ENCODE measurements around the gene TNF.
A peak's percentile ranks its signal among the peaks of the same experiment; 100 is the strongest.

TNF gene

GRCh38 chr6:31597006-31597405 lies 21.6 kb downstream of the TNF start:
- H3K4me3 ChIP-seq (ENCODE audit: low read depth, low read length): no peak overlapping the region
- TF ChIP-seq MAX (IDR thresholded peaks at IDR 0.05; ENCODE audit: low read depth, low read length): peak; percentile 92
- no peak for TF ChIP-seq POLR2A (IDR thresholded peaks at IDR 0.05; ENCODE audit: extremely low read depth, insufficient read length)
- TF ChIP-seq, protein P1, sequence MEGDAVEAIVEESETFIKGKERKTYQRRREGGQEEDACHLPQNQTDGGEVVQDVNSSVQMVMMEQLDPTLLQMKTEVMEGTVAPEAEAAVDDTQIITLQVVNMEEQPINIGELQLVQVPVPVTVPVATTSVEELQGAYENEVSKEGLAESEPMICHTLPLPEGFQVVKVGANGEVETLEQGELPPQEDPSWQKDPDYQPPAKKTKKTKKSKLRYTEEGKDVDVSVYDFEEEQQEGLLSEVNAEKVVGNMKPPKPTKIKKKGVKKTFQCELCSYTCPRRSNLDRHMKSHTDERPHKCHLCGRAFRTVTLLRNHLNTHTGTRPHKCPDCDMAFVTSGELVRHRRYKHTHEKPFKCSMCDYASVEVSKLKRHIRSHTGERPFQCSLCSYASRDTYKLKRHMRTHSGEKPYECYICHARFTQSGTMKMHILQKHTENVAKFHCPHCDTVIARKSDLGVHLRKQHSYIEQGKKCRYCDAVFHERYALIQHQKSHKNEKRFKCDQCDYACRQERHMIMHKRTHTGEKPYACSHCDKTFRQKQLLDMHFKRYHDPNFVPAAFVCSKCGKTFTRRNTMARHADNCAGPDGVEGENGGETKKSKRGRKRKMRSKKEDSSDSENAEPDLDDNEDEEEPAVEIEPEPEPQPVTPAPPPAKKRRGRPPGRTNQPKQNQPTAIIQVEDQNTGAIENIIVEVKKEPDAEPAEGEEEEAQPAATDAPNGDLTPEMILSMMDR (IDR thresholded peaks at IDR 0.05; ENCODE audit: low read depth, low read length): peak; percentile 41
- TF ChIP-seq MYC (IDR thresholded peaks at IDR 0.05; ENCODE audit: low read depth, low read length): peak; percentile 92
- peak; percentile 86 for DNase-seq (ENCODE audit: low read depth)

GRCh38 chr6:31607317-31607716 lies 32.0 kb downstream of the TNF start:
- TF ChIP-seq MAX (IDR thresholded peaks at IDR 0.05; ENCODE audit: low read depth, low read length): no peak
- TF ChIP-seq, protein P1 (IDR thresholded peaks at IDR 0.05; ENCODE audit: low read depth, low read length): no peak
- no peak for TF ChIP-seq MYC (IDR thresholded peaks at IDR 0.05; ENCODE audit: low read depth, low read length)
- no peak for TF ChIP-seq POLR2A (IDR thresholded peaks at IDR 0.05; ENCODE audit: extremely low read depth, insufficient read length)
- no peak overlapping the region for H3K4me3 ChIP-seq (ENCODE audit: low read depth, low read length)

DNA sequence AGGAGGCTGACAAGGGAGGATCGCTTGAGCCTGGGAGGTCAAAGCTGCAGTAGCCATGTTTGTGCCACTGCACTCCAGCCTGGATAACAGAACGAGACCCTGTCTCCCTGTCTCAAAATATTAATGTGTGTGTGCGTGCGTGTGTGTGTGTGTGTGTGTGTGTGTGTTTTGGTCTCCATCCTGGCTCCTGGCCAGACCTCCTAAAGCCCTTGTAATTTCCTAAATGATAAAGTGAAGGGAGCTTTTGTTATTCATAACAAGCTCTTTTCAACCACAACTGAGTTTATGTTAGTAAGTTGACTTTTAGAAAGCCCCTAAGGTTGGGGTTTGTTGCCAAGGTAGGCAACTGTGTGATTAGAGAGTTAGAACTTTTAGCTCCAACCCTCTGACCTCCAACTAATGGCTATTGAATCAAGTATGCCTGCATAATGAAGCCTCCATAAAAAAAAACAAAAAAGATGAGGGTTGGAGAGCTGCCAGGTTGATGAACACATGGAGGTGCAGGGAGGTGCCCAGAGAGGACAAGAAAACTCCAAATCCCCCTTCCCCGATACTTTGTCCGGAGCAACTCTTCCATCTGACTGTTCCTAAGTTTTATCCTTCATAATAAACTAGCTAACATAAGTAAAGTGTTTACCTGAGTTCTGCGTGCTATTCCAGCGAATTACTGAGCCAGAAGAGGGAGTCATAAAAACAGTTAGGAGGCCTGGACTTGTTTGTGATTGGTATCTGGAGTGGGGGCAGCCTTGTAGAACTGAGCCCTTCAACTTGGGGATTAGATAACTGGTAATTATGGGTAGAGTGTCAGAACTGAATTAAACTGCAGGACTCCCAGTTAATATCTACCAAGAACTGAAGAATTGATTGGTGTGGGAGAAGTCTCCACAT lies 34.4 kb downstream of the TNF start:
- TF ChIP-seq, protein P1 (IDR thresholded peaks at IDR 0.05; ENCODE audit: low read depth, low read length): no peak
- TF ChIP-seq POLR2A (IDR thresholded peaks at IDR 0.05; ENCODE audit: extremely low read depth, insufficient read length) (no peak), MYC (IDR thresholded peaks at IDR 0.05; ENCODE audit: low read depth, low read length) (no peak), MAX (IDR thresholded peaks at IDR 0.05; ENCODE audit: low read depth, low read length) (no peak)
- H3K4me3 ChIP-seq (ENCODE audit: low read depth, low read length): no peak overlapping the region
- no peak for DNase-seq (ENCODE audit: low read depth)

More at GRCh38 chr6:31607317-31607716, 32.0 kb downstream of the TNF start:
- no peak for DNase-seq (ENCODE audit: low read depth)

DNA sequence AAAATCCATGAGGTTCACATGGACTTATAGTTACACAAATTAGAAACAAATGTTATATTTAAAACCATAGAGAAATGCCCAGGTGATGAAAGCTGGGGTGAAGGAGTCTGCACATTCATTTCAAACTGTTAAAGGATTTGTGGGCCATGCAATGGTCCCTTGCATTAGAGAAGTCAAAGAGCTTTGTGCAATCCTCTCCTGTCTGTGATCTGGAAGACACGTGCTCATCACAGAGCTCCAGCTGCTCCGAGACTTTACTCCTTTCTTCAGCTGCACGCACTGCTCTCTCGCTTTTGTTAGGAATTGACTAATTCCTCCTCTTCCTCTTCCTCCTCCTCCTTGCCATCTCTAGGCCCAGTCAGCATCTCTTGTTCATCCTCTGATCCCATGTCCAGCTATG lies 35.6 kb downstream of the TNF start:
- no peak for TF ChIP-seq MAX (IDR thresholded peaks at IDR 0.05; ENCODE audit: low read depth, low read length)
- TF ChIP-seq MYC (IDR thresholded peaks at IDR 0.05; ENCODE audit: low read depth, low read length): no peak
- no peak for TF ChIP-seq POLR2A (IDR thresholded peaks at IDR 0.05; ENCODE audit: extremely low read depth, insufficient read length)
- DNase-seq (ENCODE audit: low read depth): no peak
- H3K4me3 ChIP-seq (ENCODE audit: low read depth, low read length): no peak overlapping the region

- peak; percentile 45 for DNase-seq (ENCODE audit: low read depth)
- TF ChIP-seq POLR2A (IDR thresholded peaks at IDR 0.05; ENCODE audit: extremely low read depth, insufficient read length): no peak
- no peak for TF ChIP-seq MYC (IDR thresholded peaks at IDR 0.05; ENCODE audit: low read depth, low read length)
- no peak for TF ChIP-seq MAX (IDR thresholded peaks at IDR 0.05; ENCODE audit: low read depth, low read length)
- TF ChIP-seq, protein P1 (IDR thresholded peaks at IDR 0.05; ENCODE audit: low read depth, low read length): no peak
- H3K4me3 ChIP-seq (ENCODE audit: low read depth, low read length): peak overlapping the region; percentile 87
Observed at GRCh38 chr6:31614075-31614619, 38.8 kb downstream of the TNF start.

Data from NB4 (cell line).